Activated CD4-positive, alpha-beta T cell treated with anti-CD3 and anti-CD28 coated beads, Interleukin-2, amount 10 ng/mL, durations not matched to agents 7 days and 5 days (primary cell): ENCODE results near the gene ATP10B. TPM values are rescaled to one million over a fixed set of nuclear protein-coding genes. Genes with fewer than 3 reads are reported as not detected.
"Not testable (repeated sequence)": the region's sequence is repeated elsewhere in the genome, so short reads cannot be mapped to it uniquely, and the experiment has no call there.

Experiments used
- CTCF ChIA-PET: fragments of 350-600 bp; sonication (Branson Sonifier 250); formaldehyde crosslinking; loops from one replicate; lab custom pipeline; 2021; ENCODE audit warnings: antibody characterized with exemption; lab: Charles Lee
- POLR2A ChIA-PET: fragments of 350-600 bp; sonication (Branson Sonifier 250); formaldehyde crosslinking; loops from one replicate; lab custom pipeline; 2021; ENCODE audit warnings: antibody characterized with exemption; lab: Charles Lee
- DNase-seq: peaks from one replicate; pipeline ENCODE4 v3.0.0-alpha.2; 2020
- H3K27ac Mint-ChIP-seq: one replicate; pipeline ENCODE4 v1.8.0; 2021; ENCODE audit warnings: mild to moderate bottlenecking, moderate library complexity, mixed read lengths
- H3K27me3 Mint-ChIP-seq: one replicate; pipeline ENCODE4 v1.8.0; 2021; ENCODE audit warnings: mixed read lengths
- H3K36me3 Mint-ChIP-seq: one replicate; pipeline ENCODE4 v1.8.0; 2021; ENCODE audit warnings: low read depth, mixed read lengths
- H3K4me1 Mint-ChIP-seq: one replicate; pipeline ENCODE4 v1.8.0; 2021; ENCODE audit warnings: mixed read lengths
- H3K4me3 Mint-ChIP-seq: one replicate; pipeline ENCODE4 v1.8.0; 2021; ENCODE audit warnings: mild to moderate bottlenecking, moderate library complexity, mixed read lengths
- H3K9me3 Mint-ChIP-seq: one replicate; pipeline ENCODE4 v1.8.0; 2021; ENCODE audit warnings: mixed read lengths
- total RNA-seq, 2 experiments: library from RNA; stranded (reverse); gene quantifications; one replicate each; pipeline ENCODE4 v1.2.3, GENCODE V29; 2021

The ATP10B gene
- total RNA-seq, 2 experiments from 2014 or later, result not detected

DNA sequence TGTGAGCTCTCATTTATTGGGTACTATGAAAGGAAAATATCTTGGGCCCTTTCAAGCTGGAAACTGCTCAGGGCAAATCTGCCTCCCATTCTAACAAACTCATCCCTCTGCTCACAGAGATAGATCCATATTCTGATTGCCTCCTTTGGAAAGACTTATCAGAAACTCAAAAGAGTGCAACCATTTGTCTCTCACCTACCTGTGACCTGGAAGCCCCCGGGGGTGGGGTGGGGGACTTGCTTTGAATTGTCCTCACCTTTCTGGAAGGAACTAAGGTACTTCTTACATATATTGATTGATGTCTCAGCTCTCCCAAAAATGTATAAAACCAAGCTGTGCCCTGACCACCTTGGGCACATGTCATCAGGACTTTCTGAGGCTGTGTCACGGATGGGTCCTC, 125.3 kb downstream of the ATP10B start:
- Mint-ChIP-seq H3K4me3 (no peak overlapping the region), H3K4me1 (no peaks in the 10 kb centered on the region), H3K27me3 (no peaks in the 10 kb centered on the region), H3K27ac (no peak overlapping the region), H3K9me3 (no peaks in the 10 kb centered on the region), H3K36me3 (no peaks in the 10 kb centered on the region)
- ChIA-PET CTCF (no interaction called here), POLR2A (no interaction called here)
- DNase-seq, result no peak

DNA sequence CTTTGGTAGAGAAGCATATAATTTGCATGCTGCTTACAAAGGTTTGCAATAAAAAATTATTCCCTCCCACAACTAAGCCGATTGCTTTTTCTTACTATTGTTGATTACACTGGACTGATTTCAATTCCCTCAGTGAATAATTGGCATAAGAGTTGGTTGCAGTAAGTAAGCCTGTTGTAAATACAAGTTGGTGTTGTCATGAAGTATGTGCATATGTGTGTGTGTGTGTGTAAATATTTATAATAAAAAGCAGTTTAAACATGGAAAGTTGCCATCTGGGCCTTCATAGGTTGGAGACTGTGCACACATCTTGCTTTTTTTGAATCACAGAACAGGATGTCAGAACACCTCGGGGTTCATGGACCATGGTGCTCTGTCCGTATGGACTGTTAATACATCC, 131.2 kb downstream of the ATP10B start:
- ChIA-PET CTCF (no interaction called here), POLR2A (no interaction called here)
- no peaks in the 10 kb centered on the region for H3K36me3 Mint-ChIP-seq
- no peaks in the 10 kb centered on the region for H3K9me3 Mint-ChIP-seq
- H3K27ac Mint-ChIP-seq, result no peak overlapping the region
- no peaks in the 10 kb centered on the region for H3K4me1 Mint-ChIP-seq
- no peak for DNase-seq
- H3K27me3 Mint-ChIP-seq, result no peaks in the 10 kb centered on the region
- H3K4me3 Mint-ChIP-seq, result no peak overlapping the region

DNA sequence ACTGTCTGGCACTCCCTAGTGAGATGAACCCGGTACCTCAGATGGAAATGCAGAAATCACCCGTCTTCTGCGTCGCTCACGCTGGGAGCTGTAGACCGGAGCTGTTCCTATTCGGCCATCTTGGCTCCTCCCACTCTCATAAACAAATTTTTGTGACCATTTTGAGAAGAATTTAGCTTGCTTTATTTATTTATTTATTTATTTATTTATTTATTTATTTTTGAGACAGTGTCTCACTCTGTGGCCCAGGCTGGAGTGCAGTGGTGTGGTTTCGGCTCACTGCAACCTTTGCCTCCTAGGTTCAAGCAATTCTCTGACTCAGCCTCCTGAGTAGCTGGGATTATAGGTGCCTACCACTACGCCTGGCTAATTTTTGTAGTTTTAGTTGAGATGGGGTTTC, 136.5 kb downstream of the ATP10B start:
- H3K27me3 Mint-ChIP-seq, H3K27ac Mint-ChIP-seq, CTCF ChIA-PET, DNase-seq, H3K4me1 Mint-ChIP-seq, H3K4me3 Mint-ChIP-seq, H3K9me3 Mint-ChIP-seq, POLR2A ChIA-PET, H3K36me3 Mint-ChIP-seq: not testable (repeated sequence)

DNA sequence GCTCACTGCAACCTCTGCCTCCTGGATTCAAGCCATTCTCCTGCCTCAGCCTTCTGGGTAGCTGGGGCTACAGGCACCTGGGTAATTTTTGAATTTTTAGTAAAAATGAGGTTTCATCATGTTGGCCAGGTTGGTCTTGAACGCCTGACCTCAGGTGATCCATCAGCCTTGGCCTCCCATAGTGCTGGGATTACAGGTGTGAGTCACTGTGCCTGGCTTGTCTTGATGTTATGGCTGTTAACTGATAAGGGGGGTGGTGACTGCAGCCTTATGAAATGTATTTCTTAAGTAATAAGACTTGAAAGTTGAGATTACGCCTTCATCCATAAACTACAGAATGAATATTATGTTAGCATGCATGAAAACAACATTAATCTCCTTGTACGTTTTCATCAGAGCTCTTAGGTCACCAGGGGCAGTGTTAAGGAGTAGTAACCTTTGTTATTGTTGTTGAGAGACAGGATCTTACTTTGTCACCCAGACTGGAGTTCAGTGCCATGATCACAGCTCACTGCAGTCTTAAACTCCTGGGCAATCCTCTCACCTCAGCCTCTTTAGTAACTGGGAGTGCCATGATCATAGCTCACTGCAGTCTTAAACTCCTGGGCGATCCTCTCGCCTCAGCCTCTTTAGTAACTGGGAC, 148.3 kb downstream of the ATP10B start:
- Mint-ChIP-seq H3K36me3 (no peaks in the 10 kb centered on the region), H3K9me3 (peaks cover 3% of the 10 kb centered on the region), H3K27me3 (peaks cover 12% of the 10 kb centered on the region), H3K27ac (no peak overlapping the region), H3K4me1 (no peaks in the 10 kb centered on the region), H3K4me3 (no peak overlapping the region)
- DNase-seq, result no peak
- CTCF ChIA-PET, result no interaction called here
- POLR2A ChIA-PET, result no interaction called here

DNA sequence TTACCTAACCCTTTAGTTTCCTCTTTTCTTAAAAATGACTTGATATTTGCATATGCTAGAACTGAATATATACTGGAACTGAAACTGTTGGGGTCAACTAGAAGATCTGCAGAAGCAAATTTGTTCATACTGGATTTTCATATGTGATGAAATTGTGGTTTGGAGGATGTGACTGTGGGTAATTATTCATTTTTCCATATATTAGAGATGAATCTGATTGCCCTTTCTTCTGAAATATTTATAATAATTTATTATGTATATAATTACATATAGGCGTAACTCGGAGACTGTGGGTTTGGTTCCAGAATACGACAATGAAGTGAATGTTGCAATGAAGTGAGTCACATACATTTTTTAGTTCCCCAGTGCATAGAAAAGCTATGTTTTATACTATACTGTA, 149.1 kb downstream of the ATP10B start:
- Mint-ChIP-seq H3K27me3 (peaks cover 12% of the 10 kb centered on the region), H3K4me1 (no peaks in the 10 kb centered on the region), H3K27ac (no peak overlapping the region), H3K9me3 (peaks cover 3% of the 10 kb centered on the region), H3K36me3 (no peaks in the 10 kb centered on the region), H3K4me3 (no peak overlapping the region)
- POLR2A ChIA-PET, result no interaction called here
- DNase-seq, result no peak
- CTCF ChIA-PET, result no interaction called here

DNA sequence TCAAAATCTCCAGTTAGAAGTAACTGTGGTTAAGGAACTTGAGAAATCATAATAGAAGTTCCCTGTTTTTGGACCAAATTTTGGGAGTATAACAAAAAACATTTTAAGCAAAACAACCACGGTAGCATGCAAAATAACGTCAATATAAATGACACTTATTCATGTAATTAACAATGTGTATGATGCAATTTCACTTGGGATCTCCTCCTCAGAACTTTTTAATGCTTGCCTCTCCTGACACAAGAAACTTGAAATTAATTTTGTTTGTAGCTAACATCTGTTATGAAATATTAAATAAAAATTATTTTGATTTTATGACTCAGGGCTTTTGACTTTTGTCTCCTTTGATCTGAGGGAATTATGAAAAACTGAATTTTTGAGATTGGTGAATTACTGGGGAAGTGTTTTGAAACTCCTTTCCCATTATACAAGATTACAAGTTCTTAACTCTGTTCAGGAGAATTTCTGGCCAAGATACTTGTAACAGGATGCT, 149.7 kb downstream of the ATP10B start:
- peaks cover 3% of the 10 kb centered on the region for H3K9me3 Mint-ChIP-seq
- DNase-seq, result no peak
- H3K4me1 Mint-ChIP-seq, result no peaks in the 10 kb centered on the region
- POLR2A ChIA-PET, result no interaction called here
- H3K27ac Mint-ChIP-seq, result no peak overlapping the region
- peaks cover 12% of the 10 kb centered on the region for H3K27me3 Mint-ChIP-seq
- CTCF ChIA-PET, result no interaction called here
- H3K36me3 Mint-ChIP-seq, result no peaks in the 10 kb centered on the region
- no peak overlapping the region for H3K4me3 Mint-ChIP-seq

DNA sequence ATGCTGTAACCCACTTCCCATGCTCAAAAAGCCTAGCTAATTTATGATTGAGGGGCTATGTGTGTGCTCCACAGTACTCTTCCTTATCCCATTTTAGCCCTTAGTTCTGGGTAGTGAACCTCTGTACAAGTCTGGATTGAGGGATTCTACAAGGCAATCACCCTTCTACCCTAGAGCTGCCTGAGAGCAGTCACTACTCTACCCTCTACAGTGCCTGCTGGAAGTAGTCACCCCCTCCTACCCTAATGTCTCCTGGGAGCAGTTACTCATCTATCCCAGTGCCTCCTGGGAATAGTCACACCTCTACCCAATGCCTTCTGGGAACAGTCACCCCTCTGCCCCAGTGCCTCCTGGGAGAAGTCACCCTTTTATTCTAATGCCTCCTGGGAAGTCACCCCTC, 150.6 kb downstream of the ATP10B start:
- H3K4me3 Mint-ChIP-seq, result no peak overlapping the region
- no peaks in the 10 kb centered on the region for H3K4me1 Mint-ChIP-seq
- H3K27me3 Mint-ChIP-seq, result peaks cover 12% of the 10 kb centered on the region
- POLR2A ChIA-PET, result no interaction called here
- CTCF ChIA-PET, result no interaction called here
- H3K27ac Mint-ChIP-seq, result no peak overlapping the region
- peaks cover 3% of the 10 kb centered on the region for H3K9me3 Mint-ChIP-seq
- DNase-seq, result no peak
- no peaks in the 10 kb centered on the region for H3K36me3 Mint-ChIP-seq

DNA sequence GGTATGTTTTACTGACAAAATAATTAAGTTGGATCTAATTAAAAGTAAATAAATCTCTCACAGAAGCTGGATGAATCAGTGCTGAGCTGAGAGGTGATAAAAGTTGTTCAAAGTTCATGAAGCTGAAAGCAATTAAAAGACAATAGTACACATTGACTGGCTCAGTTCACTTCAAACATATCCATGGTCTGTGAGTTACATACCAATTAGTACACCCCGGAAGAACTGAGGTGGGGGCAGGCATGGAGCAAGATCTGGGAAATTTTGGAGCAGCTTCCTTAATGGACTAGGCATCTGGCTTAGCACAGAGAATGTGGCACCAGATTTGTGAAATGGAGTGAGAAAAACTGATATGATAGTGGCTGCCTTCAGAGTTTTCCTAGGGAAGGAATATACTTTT, 152.7 kb downstream of the ATP10B start:
- Mint-ChIP-seq H3K4me1 (peaks cover 2% of the 10 kb centered on the region), H3K4me3 (no peak overlapping the region), H3K36me3 (no peaks in the 10 kb centered on the region), H3K27me3 (peaks cover 12% of the 10 kb centered on the region), H3K9me3 (no peaks in the 10 kb centered on the region), H3K27ac (no peak overlapping the region)
- POLR2A ChIA-PET, result no interaction called here
- no peak for DNase-seq
- CTCF ChIA-PET, result no interaction called here

DNA sequence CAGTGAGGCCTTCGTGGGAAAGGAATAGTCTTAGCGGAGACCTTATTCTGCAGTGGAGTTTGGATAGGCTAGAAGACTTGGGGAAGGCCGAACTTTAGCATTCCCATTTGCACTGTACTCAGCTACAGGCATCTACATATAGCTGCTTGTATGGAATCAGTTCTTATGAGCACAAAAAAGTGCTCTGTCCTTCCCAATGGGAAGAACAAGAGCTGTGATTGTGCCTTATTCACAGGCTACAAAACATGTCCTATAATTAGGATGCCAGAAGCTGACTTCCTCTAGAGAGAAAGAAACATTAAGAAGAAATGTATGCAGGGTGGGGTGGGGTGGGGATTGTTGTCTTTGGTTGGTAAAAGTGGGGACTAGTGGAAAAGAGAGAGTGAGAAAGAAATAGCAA, 154.7 kb downstream of the ATP10B start:
- ChIA-PET CTCF (no interaction called here), POLR2A (no interaction called here)
- Mint-ChIP-seq H3K36me3 (no peaks in the 10 kb centered on the region), H3K4me3 (no peak overlapping the region), H3K27me3 (peaks cover 12% of the 10 kb centered on the region), H3K27ac (no peak overlapping the region), H3K9me3 (no peaks in the 10 kb centered on the region), H3K4me1 (peaks cover 2% of the 10 kb centered on the region)
- no peak for DNase-seq

DNA sequence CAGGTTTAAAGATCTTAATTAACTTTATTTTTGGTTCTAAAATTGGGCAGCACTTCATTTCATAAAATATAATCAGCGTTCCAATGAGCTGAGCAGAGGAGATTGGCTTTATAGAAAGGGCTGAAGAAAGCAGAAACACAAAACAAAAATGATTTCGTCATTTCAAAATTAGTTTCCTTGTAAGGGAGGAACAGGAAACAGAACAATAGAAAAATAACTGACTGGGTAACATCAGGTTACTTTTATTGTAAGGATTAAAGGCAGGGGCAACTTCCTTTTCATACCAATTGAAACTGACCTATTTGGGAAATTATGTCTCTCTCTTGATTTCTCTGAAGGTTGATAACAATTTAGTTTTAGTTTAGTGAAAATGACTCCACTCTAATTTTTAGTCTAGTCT, 157.1 kb downstream of the ATP10B start:
- no peak overlapping the region for H3K27ac Mint-ChIP-seq
- POLR2A ChIA-PET, result no interaction called here
- no peak for DNase-seq
- no peaks in the 10 kb centered on the region for H3K9me3 Mint-ChIP-seq
- H3K27me3 Mint-ChIP-seq, result peaks cover 7% of the 10 kb centered on the region
- no peaks in the 10 kb centered on the region for H3K36me3 Mint-ChIP-seq
- CTCF ChIA-PET, result no interaction called here
- H3K4me1 Mint-ChIP-seq, result peaks cover 2% of the 10 kb centered on the region
- H3K4me3 Mint-ChIP-seq, result no peak overlapping the region

DNA sequence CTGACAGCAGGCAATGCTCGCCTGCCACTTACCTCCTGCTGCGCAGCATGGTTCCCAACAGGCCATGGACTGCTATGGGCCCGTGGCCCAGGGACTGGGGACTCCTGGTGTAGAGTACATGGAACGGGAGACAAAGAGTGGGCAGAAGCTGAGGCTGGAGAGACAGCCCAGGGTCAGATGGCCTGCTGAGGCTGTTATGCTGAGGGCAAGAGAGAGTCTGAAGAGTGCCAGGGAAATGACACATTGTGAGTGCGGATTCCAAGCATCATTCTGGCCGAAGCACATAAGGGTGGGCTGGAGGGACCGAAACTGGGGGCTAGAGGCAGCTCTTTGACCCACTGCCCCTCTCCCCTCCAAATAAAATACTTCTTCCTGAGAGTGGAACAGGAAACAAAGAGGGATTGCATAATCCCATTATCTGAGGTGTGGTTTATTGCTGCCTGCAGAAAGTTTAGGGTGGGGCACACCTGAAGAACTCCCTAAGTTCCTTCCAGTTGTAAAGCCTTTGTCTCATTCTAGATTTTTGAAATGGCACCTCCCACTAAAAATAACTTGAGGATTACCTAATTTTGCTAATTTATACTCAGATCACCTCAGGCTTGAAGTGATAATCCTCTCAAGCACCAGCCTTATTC, 158.1 kb downstream of the ATP10B start:
- Mint-ChIP-seq H3K27ac (no peak overlapping the region), H3K36me3 (no peaks in the 10 kb centered on the region), H3K27me3 (peaks cover 4% of the 10 kb centered on the region), H3K9me3 (no peaks in the 10 kb centered on the region), H3K4me1 (peaks cover 2% of the 10 kb centered on the region), H3K4me3 (no peak overlapping the region)
- POLR2A ChIA-PET, result no interaction called here
- no peak for DNase-seq
- CTCF ChIA-PET, result interaction anchor here (0.7 kb wide), 1 partner anchor 275 kb away, joined by 3 read pairs; no protein-coding TSS in a partner anchor

DNA sequence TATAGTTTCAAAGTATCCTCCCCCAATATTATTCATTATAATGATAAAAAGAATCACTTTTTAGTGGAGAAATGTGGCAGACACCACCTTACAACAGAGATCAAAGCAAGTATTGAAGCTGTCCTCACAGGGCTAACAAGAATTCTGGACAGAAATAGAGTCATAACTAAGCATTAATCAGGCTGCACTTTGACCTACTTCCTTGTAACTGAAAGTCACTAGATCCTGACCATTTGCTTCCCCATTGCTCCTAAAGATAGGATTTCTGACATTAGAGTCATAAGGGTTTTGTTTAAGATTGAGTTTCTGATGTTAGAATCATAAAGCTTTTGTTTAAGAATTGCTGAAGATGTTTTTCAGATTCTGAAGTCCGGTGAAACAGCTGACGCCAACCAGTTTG, 159.7 kb downstream of the ATP10B start:
- Mint-ChIP-seq H3K36me3 (no peaks in the 10 kb centered on the region), H3K4me3 (no peak overlapping the region), H3K27ac (no peak overlapping the region), H3K27me3 (peaks cover 4% of the 10 kb centered on the region), H3K9me3 (no peaks in the 10 kb centered on the region), H3K4me1 (peaks cover 2% of the 10 kb centered on the region)
- no peak for DNase-seq
- ChIA-PET CTCF (no interaction called here), POLR2A (no interaction called here)

DNA sequence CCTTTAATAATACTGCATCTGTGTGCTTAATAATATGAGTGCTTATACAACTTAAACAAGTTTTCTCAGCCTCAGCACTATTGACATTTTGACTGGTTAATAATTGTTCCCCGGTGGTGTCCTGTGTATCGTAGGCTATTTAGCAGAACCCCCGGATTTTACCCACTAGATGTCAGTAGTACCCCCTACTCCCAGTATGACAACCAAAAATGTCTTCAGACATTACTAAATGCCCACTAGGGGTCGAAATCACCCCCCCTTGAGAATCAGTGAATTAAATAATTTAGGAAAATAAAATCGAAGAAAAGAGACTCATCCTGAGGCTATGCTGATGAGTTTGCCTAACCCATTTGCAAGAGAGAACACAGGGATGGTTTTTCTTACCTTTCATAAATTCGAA, 166.3 kb downstream of the ATP10B start:
- Mint-ChIP-seq H3K27ac (no peak overlapping the region), H3K4me1 (no peaks in the 10 kb centered on the region), H3K4me3 (no peak overlapping the region), H3K36me3 (no peaks in the 10 kb centered on the region), H3K9me3 (no peaks in the 10 kb centered on the region), H3K27me3 (peaks cover 2% of the 10 kb centered on the region)
- ChIA-PET CTCF (interaction anchor here (1.0 kb wide), 1 partner anchor 30 kb away, joined by 3 read pairs; no protein-coding TSS in a partner anchor), POLR2A (no interaction called here)
- DNase-seq, result no peak
